Suprapubic skin (tissue), 4 donors: ENCODE data around the gene GATAD1. TPM values are rescaled to one million over a fixed set of nuclear protein-coding genes. Genes with fewer than 3 reads are reported as not detected.

Experiments used
- DNase-seq, 2 donors: peaks; one replicate each; pipeline ENCODE4 v3.0.0-alpha.2; 2019; ENCODE audit warnings: low spot score in 2 of 2
- H3K27ac ChIP-seq: fragments of 200-600 bp; sonication (generic); one replicate; pipeline ENCODE4 v1.5.1; 2019
- H3K27me3 ChIP-seq: fragments of 200-600 bp; sonication (generic); one replicate; pipeline ENCODE4 v1.5.1; 2019
- H3K36me3 ChIP-seq: fragments of 200-600 bp; sonication (generic); one replicate; pipeline ENCODE4 v1.5.1; 2019
- H3K4me1 ChIP-seq: fragments of 200-600 bp; sonication (generic); one replicate; pipeline ENCODE4 v1.5.1; 2019
- H3K4me3 ChIP-seq: fragments of 200-600 bp; sonication (generic); one replicate; pipeline ENCODE4 v1.5.1; 2019; ENCODE audit warnings: mild to moderate bottlenecking
- H3K9me3 ChIP-seq: fragments of 200-600 bp; sonication (generic); one replicate; pipeline ENCODE4 v1.5.1; 2019
- EP300 ChIP-seq: sonication (generic); formaldehyde crosslinking; IDR thresholded peaks from one replicate; pipeline ENCODE4 v1.6.1; 2017; ENCODE audit warnings: antibody characterized with exemption
- POLR2A ChIP-seq, 2 donors: fragments of 450-650 bp; IDR thresholded peaks; one replicate each; pipeline ENCODE4 v1.6.1; 2017; ENCODE audit warnings: antibody characterized with exemption in 2 of 2, mild to moderate bottlenecking in 2 of 2, moderate library complexity in 2 of 2
- POLR2AphosphoS5 ChIP-seq, 3 donors: sonication (generic); formaldehyde crosslinking; IDR thresholded peaks; one replicate each; pipeline ENCODE4 v1.6.1; 2017; ENCODE audit warnings: antibody characterized with exemption in 3 of 3
- WGBS: methylation state at CpG from one replicate; pipeline ENCODE4 v1.1.5; 2018; 5-methylcytosine and 5-hydroxymethylcytosine counted together
- total RNA-seq, 4 donors: library from RNA; depleted of rRNA; stranded (reverse); fragments of >200 nt; gene quantifications; one replicate each; pipeline ENCODE4 v1.1.0, GENCODE V29; 2016
- TF ChIP-seq, protein P1 (sequence below), 2 donors: fragments of 200-600 bp in 1 of 2; fragments of 450-650 bp in 1 of 2; sonication (generic) in 1 of 2; IDR thresholded peaks; one replicate each; pipeline ENCODE4 v1.5.1; 2016 to 2019; ENCODE audit warnings: antibody characterized with exemption in 2 of 2, mild to moderate bottlenecking in 1 of 2, moderate library complexity in 1 of 2

The GATAD1 gene, protein sequence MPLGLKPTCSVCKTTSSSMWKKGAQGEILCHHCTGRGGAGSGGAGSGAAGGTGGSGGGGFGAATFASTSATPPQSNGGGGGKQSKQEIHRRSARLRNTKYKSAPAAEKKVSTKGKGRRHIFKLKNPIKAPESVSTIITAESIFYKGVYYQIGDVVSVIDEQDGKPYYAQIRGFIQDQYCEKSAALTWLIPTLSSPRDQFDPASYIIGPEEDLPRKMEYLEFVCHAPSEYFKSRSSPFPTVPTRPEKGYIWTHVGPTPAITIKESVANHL
- 10 to 100 TPM; 11.6 to 70.6 (median 17.8) TPM for total RNA-seq

DNA sequence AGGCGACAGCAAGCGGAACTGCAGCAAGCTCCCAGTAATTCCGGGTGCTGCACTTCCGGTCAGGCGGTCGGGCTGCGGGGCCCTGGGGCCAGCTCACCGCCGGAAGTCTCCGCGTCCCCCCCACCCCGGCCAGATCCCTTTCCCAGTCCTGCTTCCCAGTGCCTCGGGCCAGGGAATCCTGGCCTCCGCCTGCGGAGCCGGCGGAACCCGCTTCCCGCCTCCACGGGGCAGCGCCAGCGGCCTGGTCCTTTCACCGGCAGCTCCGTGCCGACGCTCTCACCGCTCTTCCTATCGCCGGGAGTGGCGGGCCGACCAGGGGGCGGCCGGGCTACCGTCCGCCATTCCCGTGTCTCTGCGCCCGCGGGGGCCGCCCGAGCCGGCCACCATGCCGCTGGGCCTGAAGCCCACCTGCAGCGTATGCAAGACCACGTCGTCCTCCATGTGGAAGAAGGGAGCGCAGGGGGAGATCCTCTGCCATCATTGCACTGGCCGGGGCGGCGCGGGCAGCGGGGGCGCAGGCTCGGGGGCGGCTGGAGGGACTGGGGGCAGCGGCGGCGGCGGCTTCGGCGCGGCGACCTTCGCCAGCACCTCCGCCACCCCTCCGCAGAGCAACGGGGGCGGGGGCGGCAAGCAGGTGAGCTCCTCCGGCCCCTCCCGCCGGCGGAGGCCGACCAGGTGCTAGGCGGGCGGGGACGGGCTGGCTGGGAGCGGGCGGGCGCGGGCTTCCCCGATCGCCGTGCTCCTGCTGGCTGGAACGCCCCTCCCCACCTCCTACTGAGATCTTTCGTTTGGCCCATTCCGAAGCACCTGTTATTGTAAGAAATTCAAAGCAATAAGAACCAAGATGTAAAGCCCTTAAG lies at the start of gene GATAD1:
Gene GATAD1 (plus strand): TSS at position 138 of the 860 bp plus-strand sequence. CDS start 248 bp downstream, at position 386.
- H3K9me3 ChIP-seq = no peaks in the 10 kb centered on the region
- TF ChIP-seq EP300 (no peak), POLR2AphosphoS5 (IDR thresholded peaks at IDR 0.05) (peak in 2 of 3 donors; percentile 64 to 67), POLR2A (IDR thresholded peaks at IDR 0.05) (peak in 1 of 2 donors; percentile 42)
- TF ChIP-seq, protein P1, sequence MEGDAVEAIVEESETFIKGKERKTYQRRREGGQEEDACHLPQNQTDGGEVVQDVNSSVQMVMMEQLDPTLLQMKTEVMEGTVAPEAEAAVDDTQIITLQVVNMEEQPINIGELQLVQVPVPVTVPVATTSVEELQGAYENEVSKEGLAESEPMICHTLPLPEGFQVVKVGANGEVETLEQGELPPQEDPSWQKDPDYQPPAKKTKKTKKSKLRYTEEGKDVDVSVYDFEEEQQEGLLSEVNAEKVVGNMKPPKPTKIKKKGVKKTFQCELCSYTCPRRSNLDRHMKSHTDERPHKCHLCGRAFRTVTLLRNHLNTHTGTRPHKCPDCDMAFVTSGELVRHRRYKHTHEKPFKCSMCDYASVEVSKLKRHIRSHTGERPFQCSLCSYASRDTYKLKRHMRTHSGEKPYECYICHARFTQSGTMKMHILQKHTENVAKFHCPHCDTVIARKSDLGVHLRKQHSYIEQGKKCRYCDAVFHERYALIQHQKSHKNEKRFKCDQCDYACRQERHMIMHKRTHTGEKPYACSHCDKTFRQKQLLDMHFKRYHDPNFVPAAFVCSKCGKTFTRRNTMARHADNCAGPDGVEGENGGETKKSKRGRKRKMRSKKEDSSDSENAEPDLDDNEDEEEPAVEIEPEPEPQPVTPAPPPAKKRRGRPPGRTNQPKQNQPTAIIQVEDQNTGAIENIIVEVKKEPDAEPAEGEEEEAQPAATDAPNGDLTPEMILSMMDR (IDR thresholded peaks at IDR 0.05) = peak in 1 of 2 donors; percentile 94
- no peaks in the 10 kb centered on the region for H3K27me3 ChIP-seq
- peaks cover 13% of the 10 kb centered on the region for H3K4me1 ChIP-seq
- H3K4me3 ChIP-seq = peak within 1 kb of the TSS; percentile 94
- peak; percentile 92 for DNase-seq
- H3K27ac ChIP-seq = peak within 1 kb of the TSS; percentile 97
- 0% methylated on average over 21 of the region's 87 CpGs for WGBS
- peaks cover 27% of the 10 kb centered on the region for H3K36me3 ChIP-seq

DNA sequence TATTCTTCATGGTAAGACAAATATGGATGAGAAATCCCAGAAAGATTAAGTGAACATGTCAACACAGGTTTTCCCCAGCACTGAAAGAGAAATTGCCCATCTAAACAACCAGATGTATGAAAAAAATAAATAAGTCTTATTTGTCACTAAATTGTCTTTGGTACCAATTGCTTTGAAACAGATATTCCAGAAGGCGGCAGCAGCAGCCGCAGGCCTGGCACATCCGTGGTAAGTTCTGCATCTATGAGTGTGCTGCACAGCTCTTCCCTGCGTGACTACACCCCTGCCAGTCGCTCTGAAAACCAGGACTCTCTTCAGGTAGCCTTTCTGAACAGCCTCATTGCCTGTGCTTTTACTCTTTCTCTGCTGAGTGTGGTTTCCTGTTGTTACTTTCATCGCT lies 49.7 kb upstream of the GATAD1 start:
- H3K27me3 ChIP-seq = no peaks in the 10 kb centered on the region
- peaks cover 38% of the 10 kb centered on the region for H3K36me3 ChIP-seq
- no peaks in the 10 kb centered on the region for H3K4me1 ChIP-seq
- no peak overlapping the region for H3K4me3 ChIP-seq
- no peaks in the 10 kb centered on the region for H3K9me3 ChIP-seq
- 94% methylated on average over 6 of the region's 6 CpGs for WGBS
- no peak for TF ChIP-seq EP300
- no peak for TF ChIP-seq POLR2A (IDR thresholded peaks at IDR 0.05)
- TF ChIP-seq, protein P1 (IDR thresholded peaks at IDR 0.05) = no peak
- TF ChIP-seq POLR2AphosphoS5 (IDR thresholded peaks at IDR 0.05) = no peak
- H3K27ac ChIP-seq = no peak overlapping the region
- no peak for DNase-seq

DNA sequence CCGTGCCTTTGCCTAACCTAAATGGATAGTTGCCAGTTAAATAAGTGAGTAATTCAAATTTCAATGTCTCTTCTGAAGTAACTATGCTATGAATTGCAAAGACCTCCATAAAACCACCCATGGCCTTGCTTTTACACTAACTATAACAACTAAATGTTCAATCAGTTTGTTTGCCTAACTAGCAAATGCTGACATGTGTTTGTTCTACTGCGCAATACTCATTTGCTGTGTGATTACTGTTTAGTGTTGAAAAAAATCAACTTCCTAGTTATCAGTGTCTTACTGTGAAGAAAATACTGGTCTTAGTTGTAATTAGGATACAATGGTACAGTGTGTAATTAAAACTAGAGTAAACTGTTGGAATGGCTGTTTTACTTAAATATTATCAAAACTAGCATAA lies 47.3 kb upstream of the GATAD1 start:
- no peaks in the 10 kb centered on the region for H3K27me3 ChIP-seq
- no peak overlapping the region for H3K4me3 ChIP-seq
- WGBS = 90% methylated on average over 2 of the region's 2 CpGs
- H3K4me1 ChIP-seq = peaks cover 11% of the 10 kb centered on the region
- H3K36me3 ChIP-seq = peaks cover 34% of the 10 kb centered on the region
- H3K27ac ChIP-seq = no peak overlapping the region
- DNase-seq = no peak
- no peaks in the 10 kb centered on the region for H3K9me3 ChIP-seq
- no peak for TF ChIP-seq EP300
- TF ChIP-seq, protein P1 (IDR thresholded peaks at IDR 0.05) = no peak
- no peak for TF ChIP-seq POLR2AphosphoS5 (IDR thresholded peaks at IDR 0.05)
- no peak for TF ChIP-seq POLR2A (IDR thresholded peaks at IDR 0.05)

DNA sequence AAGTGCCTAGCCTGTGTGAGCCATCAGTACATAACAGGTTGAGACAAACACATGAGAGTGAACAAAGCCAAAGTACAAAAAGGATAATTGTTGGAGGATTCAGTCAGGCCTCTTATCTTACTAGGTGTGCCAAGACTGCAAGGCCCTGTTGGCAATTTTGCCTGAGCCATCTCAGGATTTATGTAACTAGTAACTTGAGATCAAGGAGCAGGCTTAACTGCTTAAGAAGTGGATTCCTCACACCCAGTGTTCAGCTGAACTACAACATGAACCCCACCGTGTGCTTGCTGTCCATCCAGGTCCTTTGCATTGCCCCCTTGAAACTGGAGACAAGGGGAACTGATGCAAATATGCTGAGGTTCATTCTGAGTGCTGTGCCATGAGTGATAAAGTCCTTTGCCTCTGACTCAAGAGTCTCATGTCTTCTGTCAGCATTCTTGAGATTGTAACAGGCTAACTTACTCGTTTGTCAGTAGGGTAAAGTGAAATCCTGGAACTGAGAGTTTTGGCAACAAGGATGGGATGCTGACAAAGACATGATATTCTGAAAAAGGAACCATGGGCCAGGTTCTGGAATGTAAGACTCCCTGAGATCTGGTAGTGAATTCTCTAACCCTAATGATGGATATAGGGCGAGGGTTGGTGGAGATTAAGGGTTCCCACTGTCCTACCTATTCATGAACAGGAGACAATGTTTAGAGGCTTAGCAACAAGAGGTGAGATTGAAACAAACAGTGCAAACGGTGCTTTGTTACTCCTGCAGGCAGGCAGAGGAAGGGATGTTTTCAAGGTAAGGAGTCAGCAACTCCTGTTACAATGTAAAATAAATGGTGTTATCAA lies 44.1 kb upstream of the GATAD1 start:
- Histone ChIP-seq H3K36me3 (peaks cover 10% of the 10 kb centered on the region), H3K4me3 (no peak overlapping the region), H3K27ac (peak overlapping the region; percentile 39), H3K27me3 (no peaks in the 10 kb centered on the region), H3K4me1 (peaks cover 11% of the 10 kb centered on the region), H3K9me3 (no peaks in the 10 kb centered on the region)
- TF ChIP-seq EP300 (no peak), POLR2AphosphoS5 (IDR thresholded peaks at IDR 0.05) (no peak), POLR2A (IDR thresholded peaks at IDR 0.05) (no peak)
- TF ChIP-seq, protein P1 (IDR thresholded peaks at IDR 0.05) = no peak
- DNase-seq = no peak
- WGBS = 60% methylated on average over 3 of the region's 4 CpGs
